HG03025 (cell line): Measurements from ENCODE around the gene ACTR1A.
A peak's percentile ranks its signal among the peaks of the same experiment; 100 is the strongest.
"Not testable (repeated sequence)": the region's sequence is repeated elsewhere in the genome, so short reads cannot be mapped to it uniquely, and the experiment has no call there.

Experiments
- ATAC-seq: cut with Tn5 transposase; IDR thresholded peaks from one replicate; pipeline ENCODE4 v1.9.1; 2021; ENCODE audit warnings: mild to moderate bottlenecking, moderate library complexity; ENCODE audit not compliant: unreplicated experiment, low FRiP score

ACTR1A gene

GRCh38 chr10:102517553-102517952 lies 15.0 kb upstream of the ACTR1A start:
- no peak for ATAC-seq

GRCh38 chr10:102515724-102516123 lies 13.2 kb upstream of the ACTR1A start:
- no peak for ATAC-seq

GRCh38 chr10:102514487-102515311 lies 12.2 kb upstream of the ACTR1A start:
- ATAC-seq, result no peak

- ATAC-seq, result no peak
These were observed 9.2 kb upstream of the ACTR1A start for GRCh38 chr10:102511583-102512274.

GRCh38 chr10:102509387-102509786 lies 6.9 kb upstream of the ACTR1A start:
- no peak for ATAC-seq

GRCh38 chr10:102508506-102508905 lies 6.0 kb upstream of the ACTR1A start:
- ATAC-seq, result no peak

GRCh38 chr10:102507521-102507920 lies 5.0 kb upstream of the ACTR1A start:
- ATAC-seq, result no peak

- ATAC-seq, result no peak
These were observed 3.1 kb upstream of the ACTR1A start for GRCh38 chr10:102505462-102506115.

GRCh38 chr10:102504976-102505300 lies 2.4 kb upstream of the ACTR1A start:
- ATAC-seq, result no peak

GRCh38 chr10:102504179-102504975 lies 1.9 kb upstream of the ACTR1A start:
- ATAC-seq, result no peak

GRCh38 chr10:102503264-102504178 lies 1.0 kb upstream of the ACTR1A start, which contains the start of gene SUFU:
TSS of gene SUFU (plus strand) at chr10:102503972. CDS start at chr10:102504153, 181 bp downstream.
- peak; percentile 48 for ATAC-seq

GRCh38 chr10:102502029-102502336 lies 529 bp downstream of the ACTR1A start:
- ATAC-seq, result peak; percentile 64

- no peak for ATAC-seq
These were observed 1.1 kb downstream of the ACTR1A start for GRCh38 chr10:102501201-102502028.

- not testable (repeated sequence) for ATAC-seq
These were observed 1.8 kb downstream of the ACTR1A start for GRCh38 chr10:102500686-102501085.

GRCh38 chr10:102499356-102499755 lies 3.2 kb downstream of the ACTR1A start:
- ATAC-seq, result no peak

GRCh38 chr10:102497545-102497944 lies 5.0 kb downstream of the ACTR1A start:
- ATAC-seq, result no peak

GRCh38 chr10:102493771-102494170 lies 8.7 kb downstream of the ACTR1A start:
- no peak for ATAC-seq

GRCh38 chr10:102492983-102493382 lies 9.5 kb downstream of the ACTR1A start:
- ATAC-seq, result no peak
